ENCODE results near the gene PCDHGA4. TPM values are rescaled to one million over a fixed set of nuclear protein-coding genes. Genes with fewer than 3 reads are reported as not detected.

PCDHGA4 gene
- polyA plus RNA-seq, 3 donors = 0.03 TPM; not detected in 2

DNA sequence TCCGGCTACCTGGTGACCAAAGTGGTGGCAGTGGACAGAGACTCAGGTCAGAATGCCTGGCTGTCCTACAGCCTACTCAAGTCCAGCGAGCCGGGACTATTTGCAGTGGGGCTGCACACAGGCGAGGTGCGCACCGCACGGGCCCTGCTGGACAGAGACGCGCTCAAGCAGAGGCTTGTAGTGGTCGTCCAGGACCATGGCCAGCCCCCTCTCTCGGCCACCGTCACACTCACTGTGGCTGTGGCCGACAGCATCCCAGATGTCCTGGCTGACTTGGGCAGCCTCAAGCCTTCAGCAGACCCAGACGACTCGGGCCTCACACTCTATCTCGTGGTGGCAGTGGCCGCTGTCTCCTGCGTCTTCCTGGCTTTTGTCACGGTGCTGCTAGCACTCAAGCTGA, 2.1 kb downstream of the PCDHGA4 start:
- Mint-ChIP-seq H3K4me1 (peaks cover 2% of the 10 kb centered on the region), H3K27ac (no peak overlapping the region), H3K9me3 (peaks cover 38 to 80% (median 62%) of the 10 kb centered on the region in 7 donors), H3K27me3 (ENCODE audit: low read depth in 3 of 3) (peaks cover 33 to 65% (median 58%) of the 10 kb centered on the region in 3 donors), H3K4me3 (peak overlapping the region in 1 of 2 donors; percentile 39), H3K36me3 (peaks cover 12 to 15% of the 10 kb centered on the region in 2 donors)
- TF ChIP-seq, protein P1, sequence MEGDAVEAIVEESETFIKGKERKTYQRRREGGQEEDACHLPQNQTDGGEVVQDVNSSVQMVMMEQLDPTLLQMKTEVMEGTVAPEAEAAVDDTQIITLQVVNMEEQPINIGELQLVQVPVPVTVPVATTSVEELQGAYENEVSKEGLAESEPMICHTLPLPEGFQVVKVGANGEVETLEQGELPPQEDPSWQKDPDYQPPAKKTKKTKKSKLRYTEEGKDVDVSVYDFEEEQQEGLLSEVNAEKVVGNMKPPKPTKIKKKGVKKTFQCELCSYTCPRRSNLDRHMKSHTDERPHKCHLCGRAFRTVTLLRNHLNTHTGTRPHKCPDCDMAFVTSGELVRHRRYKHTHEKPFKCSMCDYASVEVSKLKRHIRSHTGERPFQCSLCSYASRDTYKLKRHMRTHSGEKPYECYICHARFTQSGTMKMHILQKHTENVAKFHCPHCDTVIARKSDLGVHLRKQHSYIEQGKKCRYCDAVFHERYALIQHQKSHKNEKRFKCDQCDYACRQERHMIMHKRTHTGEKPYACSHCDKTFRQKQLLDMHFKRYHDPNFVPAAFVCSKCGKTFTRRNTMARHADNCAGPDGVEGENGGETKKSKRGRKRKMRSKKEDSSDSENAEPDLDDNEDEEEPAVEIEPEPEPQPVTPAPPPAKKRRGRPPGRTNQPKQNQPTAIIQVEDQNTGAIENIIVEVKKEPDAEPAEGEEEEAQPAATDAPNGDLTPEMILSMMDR (IDR thresholded peaks at IDR 0.05) = no peak
- H3K4me3 ChIP-seq (replicated peaks in 1 of 3; ENCODE audit: low read depth in 2 of 3, low read length in 3 of 3) = no peak overlapping the region
- H3K9ac ChIP-seq (ENCODE audit: insufficient read depth, low read length, poor library complexity, severe bottlenecking) = no peak overlapping the region
- no peaks in the 10 kb centered on the region for H3K4me1 ChIP-seq (ENCODE audit: control insufficient read depth in 1 of 2, insufficient read depth in 2 of 2, low read length in 2 of 2)
- no peak overlapping the region for H3K27ac ChIP-seq (ENCODE audit: low read depth in 1 of 2, low read length in 2 of 2)
- no peaks in the 10 kb centered on the region for H3K36me3 ChIP-seq (replicated peaks in 1 of 2; ENCODE audit: control insufficient read depth in 1 of 2, insufficient read depth in 2 of 2, low read length in 2 of 2)
- peaks cover 55 to 77% of the 10 kb centered on the region in 2 donors for H3K9me3 ChIP-seq (replicated peaks in 1 of 2; ENCODE audit: control insufficient read depth in 1 of 2, insufficient read depth in 1 of 2, low read length in 2 of 2)
- WGBS (ENCODE audit: insufficient coverage) = 46% methylated on average over 19 of the region's 19 CpGs
- no peak overlapping the region for H3K4me2 ChIP-seq (replicated peaks; ENCODE audit: extremely low read depth, low read length, poor library complexity, severe bottlenecking)
- intact Hi-C loops (cut with micrococcal nuclease) = no loop called here
- H3K79me2 ChIP-seq (ENCODE audit: insufficient read depth, low read length) = no peaks in the 10 kb centered on the region
- no peak overlapping the region for H2AFZ ChIP-seq (ENCODE audit: insufficient read depth, low read depth, low read length, poor library complexity, severe bottlenecking)
- no peak for DNase-seq
- H3K27me3 ChIP-seq (ENCODE audit: control insufficient read depth in 2 of 2, insufficient read depth in 2 of 2, low read length in 2 of 2) = peaks cover 29 to 90% of the 10 kb centered on the region in 2 donors
- no peaks in the 10 kb centered on the region for H4K20me1 ChIP-seq (ENCODE audit: insufficient read depth, low read length)

- H2AFZ ChIP-seq (ENCODE audit: insufficient read depth, low read depth, low read length, poor library complexity, severe bottlenecking) = no peak within 1 kb of the TSS
- no peaks in the 10 kb centered on the region for H3K36me3 ChIP-seq (replicated peaks in 1 of 2; ENCODE audit: control insufficient read depth in 1 of 2, insufficient read depth in 2 of 2, low read length in 2 of 2)
- peak within 1 kb of the TSS; percentile 40 for H3K4me2 ChIP-seq (replicated peaks; ENCODE audit: extremely low read depth, low read length, poor library complexity, severe bottlenecking)
- H3K9me3 ChIP-seq (replicated peaks in 1 of 2; ENCODE audit: control insufficient read depth in 1 of 2, insufficient read depth in 1 of 2, low read length in 2 of 2) = peaks cover 58 to 79% of the 10 kb centered on the region in 2 donors
- Mint-ChIP-seq H3K9me3 (peaks cover 40 to 86% (median 73%) of the 10 kb centered on the region in 7 donors), H3K4me3 (peak within 1 kb of the TSS; percentile 25 to 85), H3K27ac (peak within 1 kb of the TSS in 1 of 7 donors; percentile 57), H3K4me1 (peaks cover 2% of the 10 kb centered on the region), H3K36me3 (peaks cover 12 to 15% of the 10 kb centered on the region in 2 donors), H3K27me3 (ENCODE audit: low read depth in 3 of 3) (peaks cover 50 to 72% (median 71%) of the 10 kb centered on the region in 3 donors)
- 15% methylated on average over 18 of the region's 24 CpGs for WGBS (ENCODE audit: insufficient coverage)
- TF ChIP-seq, protein P1 (IDR thresholded peaks at IDR 0.05) = peak; percentile 22
- intact Hi-C loops (cut with micrococcal nuclease) = no loop called here
- no peaks in the 10 kb centered on the region for H3K79me2 ChIP-seq (ENCODE audit: insufficient read depth, low read length)
- no peak within 1 kb of the TSS for H3K27ac ChIP-seq (ENCODE audit: low read depth in 1 of 2, low read length in 2 of 2)
- peaks cover 44 to 91% of the 10 kb centered on the region in 2 donors for H3K27me3 ChIP-seq (ENCODE audit: control insufficient read depth in 2 of 2, insufficient read depth in 2 of 2, low read length in 2 of 2)
- no peak within 1 kb of the TSS for H3K9ac ChIP-seq (ENCODE audit: insufficient read depth, low read length, poor library complexity, severe bottlenecking)
- no peaks in the 10 kb centered on the region for H4K20me1 ChIP-seq (ENCODE audit: insufficient read depth, low read length)
- H3K4me1 ChIP-seq (ENCODE audit: control insufficient read depth in 1 of 2, insufficient read depth in 2 of 2, low read length in 2 of 2) = no peaks in the 10 kb centered on the region
- H3K4me3 ChIP-seq (replicated peaks in 1 of 3; ENCODE audit: low read depth in 2 of 3, low read length in 3 of 3) = peak within 1 kb of the TSS in 1 of 3 experiments; percentile 36
- no peak for DNase-seq
These were observed 5.1 kb downstream of the PCDHGA4 start, which contains the start of gene PCDHGB2 for GRCh38 chr5:141359790-141360426. TSS of gene PCDHGB2 (plus strand) at chr5:141359994. CDS start at chr5:141360136, 142 bp downstream.
